HG02571 (cell line): ENCODE results near the gene IPO13.

Experiments
- ATAC-seq: cut with Tn5 transposase; IDR thresholded peaks from one replicate; pipeline ENCODE4 v1.9.1; 2021; ENCODE audit warnings: mild to moderate bottlenecking, moderate library complexity; ENCODE audit not compliant: unreplicated experiment

The IPO13 gene

DNA sequence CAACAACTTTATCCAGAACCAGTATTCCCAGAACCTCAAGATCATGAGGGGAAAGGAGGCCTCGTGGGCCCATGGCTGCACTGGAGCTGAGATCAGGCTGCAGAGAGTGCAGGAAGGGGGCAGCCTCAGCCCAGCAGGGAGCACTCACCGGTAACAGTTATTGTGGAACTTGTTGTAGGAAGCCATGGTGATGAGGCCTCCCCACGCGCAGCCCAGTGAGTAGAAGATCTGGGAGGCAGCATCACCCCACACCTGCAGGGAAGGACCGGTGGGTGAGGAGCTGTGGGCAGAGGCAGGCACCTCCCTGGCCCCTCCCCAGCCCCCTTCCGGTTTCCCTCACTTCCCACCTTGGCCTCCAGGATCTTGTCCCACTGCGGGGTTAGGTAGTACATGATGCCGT lies 55.4 kb downstream of the IPO13 start:
- no peak for ATAC-seq

DNA sequence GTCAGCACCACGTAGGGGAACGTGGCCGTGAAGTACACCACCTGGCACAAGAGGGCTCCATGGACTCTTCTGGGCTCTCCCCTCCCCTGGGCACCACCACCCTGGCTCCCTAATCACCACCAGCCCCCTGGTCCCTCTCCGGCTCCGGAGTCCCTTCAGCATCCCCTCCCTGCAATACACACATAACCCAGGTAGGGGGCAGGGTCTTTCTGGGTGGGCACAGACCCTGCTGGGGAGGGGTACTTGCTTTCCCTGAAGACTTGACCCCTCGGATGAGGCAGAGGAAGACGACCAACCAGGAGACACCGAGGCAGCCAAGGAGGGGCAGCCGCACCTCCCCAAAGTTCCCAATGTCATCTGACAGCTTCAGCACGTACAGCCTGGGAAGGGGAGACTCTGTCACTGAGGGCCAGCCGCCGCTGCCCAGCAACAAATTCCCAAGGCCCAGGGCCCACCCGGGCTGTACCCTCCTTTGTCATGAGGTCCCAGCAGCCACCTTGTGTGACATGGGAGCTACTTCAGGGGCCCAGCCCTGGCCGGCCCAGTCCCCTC lies 55.9 kb downstream of the IPO13 start:
- ATAC-seq, result no peak

DNA sequence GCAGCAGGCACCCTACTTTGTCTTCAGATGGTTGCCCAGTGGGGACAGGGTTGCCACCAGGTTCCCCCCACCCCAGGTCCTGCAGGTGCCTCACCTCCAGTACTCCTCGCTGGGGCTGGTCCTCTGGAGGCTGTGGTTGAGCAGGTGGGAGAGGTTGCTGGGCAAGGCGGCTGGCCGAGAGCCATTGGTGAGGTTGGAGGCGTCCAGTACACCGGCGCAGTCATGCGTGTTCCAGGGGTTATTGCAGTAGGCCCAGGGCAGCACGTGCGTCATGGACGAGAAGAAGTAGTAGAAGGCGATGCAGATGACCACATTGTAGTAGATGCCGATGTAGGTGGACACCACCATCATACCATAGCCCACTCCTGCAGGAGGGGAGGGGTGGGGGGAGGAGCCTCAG lies 61.5 kb downstream of the IPO13 start:
- ATAC-seq, result no peak

DNA sequence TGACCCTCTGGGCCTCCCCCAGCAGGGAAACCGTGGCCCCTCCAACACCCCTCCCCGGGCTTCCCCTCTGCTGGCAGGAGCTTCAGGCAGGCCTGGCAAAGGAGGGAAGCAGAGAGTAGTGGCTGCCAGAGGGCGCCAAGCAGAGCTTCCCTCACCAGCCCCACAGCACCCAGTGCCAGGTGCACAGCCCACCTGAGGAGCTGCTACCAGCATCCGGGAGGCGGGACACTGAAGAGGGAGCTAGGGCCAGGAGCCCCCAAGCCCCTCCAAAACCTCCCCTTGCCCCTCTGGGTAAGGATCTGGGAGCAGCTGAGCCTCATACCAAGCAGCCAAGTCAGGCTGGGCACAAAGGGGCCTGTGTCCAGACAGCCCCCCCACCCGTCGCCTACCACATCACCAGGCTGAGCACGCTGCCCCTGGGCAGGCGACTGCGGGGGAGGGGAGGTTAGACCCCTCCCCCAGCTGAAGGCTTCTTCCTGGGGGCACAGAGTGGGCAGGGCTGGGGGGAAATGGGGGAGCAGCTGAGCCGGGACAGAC lies 64.3 kb downstream of the IPO13 start:
- ATAC-seq, result no peak

DNA sequence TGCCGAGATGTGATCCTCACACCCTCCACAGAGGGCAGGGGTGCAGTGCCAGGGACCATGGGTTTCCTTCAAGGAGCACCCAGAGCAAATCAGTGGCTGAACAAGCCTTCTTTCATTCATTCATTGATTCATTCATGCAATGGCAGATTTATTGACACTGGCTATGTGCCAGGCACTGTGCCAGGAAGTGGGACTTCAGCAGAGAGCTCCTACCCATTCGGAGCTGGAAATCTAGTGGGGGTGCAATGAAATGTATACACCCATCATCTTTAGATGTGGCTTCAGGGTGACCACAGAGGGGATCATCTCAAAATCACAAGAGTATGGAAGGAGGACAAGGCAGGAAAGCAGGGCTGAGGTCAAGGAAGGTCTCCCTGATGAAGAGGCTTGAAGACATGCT lies 65.7 kb downstream of the IPO13 start:
- no peak for ATAC-seq

DNA sequence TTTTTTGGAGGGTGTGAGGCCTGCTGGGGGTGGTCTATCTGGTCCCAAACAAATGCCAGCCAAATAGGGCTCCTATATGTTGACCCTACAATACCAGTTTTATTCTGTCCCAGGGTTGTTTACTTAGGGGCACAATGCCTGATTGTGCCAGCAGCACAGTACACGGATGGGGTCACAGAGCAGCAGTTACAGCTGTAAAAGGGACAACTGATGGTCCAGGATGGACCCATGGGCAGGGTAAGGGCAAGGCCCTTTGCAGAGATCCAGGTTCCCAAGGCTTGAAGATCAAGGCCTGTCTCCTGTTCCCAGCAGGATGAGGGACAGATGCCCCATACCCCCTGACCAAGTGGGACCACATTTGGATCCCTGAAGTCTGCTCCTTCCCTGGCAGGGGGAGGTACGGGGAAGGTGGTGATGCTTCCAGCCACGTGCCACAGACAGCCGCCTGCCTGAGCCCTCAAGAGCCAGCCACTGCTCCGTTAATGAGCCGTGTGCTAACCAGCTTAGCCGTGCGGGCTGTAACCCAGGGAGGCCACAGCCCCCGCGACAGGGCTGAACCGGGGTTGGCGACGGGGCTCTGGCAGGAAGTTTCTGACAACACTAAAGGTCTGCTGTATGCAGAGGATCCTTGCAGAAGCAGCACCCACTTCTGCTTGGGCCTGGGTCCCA lies 66.3 kb downstream of the IPO13 start:
- no peak for ATAC-seq

DNA sequence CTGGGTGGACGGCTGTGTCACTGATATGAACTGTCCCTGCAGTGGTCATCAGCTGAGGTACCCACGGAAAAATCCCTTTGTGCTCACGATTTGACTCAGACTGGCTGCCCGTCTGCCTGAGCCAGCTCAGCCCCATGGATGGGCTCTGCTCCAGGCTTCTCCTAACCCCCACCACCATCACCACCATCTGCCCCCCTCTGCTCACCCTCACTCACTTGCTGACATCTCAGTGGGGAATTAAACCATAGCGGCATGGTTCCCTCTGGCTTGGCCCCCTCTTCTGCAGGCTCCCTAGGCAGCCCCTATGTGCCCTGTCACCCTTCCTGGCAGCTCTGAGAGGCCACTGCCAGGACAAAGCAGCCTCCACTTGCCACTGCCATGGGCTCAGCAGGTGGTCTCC lies 67.2 kb downstream of the IPO13 start:
- no peak for ATAC-seq

DNA sequence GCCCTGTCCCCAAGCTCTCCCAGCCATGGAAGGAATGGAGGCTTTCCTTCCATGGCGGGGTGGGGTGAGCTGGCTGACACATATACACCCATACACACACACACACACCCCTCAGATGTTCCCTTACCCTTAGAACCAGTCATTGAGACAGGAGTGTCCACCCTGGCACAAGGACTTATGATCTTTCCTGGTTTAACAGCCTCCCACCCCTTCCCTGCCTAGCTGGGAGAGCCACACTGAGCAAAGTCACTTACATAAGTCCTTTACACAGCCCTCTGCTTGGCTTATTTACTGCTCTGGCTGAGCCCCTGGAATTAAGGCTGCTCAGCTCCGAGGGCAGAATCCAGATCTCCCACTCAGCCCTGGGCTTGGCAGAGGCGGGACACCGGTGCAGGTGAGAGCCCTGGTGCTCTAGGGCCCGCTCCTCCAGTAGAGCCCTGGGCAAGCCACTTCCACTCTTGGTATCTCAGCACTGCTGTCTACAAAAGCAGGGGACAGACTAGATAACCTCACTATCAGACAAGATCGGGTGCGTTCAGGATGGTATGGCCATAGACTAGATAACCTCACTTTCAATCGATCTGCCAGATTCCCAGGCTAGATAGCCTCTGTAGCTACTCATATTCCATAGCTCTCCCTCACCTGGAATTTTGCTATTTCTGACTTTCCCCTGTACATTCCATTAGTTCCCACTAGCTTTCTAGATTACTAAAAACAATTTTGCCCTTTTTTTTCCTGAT lies 67.8 kb downstream of the IPO13 start:
- ATAC-seq, result no peak

DNA sequence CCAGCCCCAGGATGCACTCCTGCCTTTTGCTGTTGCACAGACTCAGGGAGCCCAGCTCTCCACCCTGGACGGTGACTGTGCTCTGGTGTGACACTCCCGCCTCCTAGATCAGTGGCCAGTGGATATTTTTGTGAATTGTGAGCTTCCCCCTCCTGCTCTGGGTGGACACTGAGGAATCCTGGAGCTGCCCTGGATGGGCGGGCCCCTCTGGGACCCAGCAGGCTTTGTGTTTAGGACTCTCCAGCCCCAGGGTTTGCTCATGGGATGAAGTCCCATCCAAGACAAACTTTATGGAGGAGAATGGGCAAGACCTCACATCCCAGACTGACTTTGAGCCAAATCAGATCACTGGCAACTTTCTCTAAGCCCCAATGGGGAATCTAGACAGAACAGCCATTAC lies 68.5 kb downstream of the IPO13 start:
- ATAC-seq, result no peak

DNA sequence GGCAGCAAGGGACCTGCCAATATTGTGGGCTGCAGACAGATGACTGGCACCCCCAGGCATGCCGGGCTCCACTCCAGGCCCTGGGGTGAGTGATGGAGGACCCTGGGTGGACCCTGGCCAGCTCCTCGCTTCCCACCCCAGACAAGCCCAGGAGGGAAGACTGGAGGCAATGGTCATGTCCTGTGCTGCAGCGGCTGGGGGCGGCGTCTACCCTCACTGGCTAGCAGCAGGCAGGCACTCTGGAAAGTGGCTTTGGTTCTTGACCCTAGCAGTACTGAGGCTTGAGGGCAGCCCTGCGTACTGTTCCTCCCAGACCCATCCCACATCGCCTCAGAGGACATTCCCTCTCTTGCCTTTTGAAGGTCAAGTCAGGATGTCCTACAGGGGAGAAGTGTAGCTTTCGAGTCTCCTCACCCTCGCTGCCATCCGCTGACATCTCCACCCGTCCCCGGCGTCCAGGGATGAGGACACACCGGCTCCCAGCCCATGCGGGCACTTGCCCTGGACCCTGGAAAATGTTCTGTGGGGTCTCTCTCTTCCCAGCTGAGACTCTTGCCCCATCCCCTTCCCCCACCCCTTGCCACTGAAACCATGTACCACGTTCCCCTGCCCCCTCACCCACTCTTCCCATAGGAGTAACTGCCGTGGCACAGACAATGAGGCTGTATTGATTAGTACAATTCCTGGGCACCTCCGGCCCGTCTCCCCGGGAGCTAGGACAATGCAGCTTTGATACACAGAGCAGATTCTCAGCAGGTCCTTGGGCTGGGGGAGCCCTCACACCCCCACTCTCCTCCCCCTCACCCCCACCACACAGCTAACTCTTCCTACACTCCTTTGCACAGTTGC lies 69.5 kb downstream of the IPO13 start:
- ATAC-seq, result no peak

DNA sequence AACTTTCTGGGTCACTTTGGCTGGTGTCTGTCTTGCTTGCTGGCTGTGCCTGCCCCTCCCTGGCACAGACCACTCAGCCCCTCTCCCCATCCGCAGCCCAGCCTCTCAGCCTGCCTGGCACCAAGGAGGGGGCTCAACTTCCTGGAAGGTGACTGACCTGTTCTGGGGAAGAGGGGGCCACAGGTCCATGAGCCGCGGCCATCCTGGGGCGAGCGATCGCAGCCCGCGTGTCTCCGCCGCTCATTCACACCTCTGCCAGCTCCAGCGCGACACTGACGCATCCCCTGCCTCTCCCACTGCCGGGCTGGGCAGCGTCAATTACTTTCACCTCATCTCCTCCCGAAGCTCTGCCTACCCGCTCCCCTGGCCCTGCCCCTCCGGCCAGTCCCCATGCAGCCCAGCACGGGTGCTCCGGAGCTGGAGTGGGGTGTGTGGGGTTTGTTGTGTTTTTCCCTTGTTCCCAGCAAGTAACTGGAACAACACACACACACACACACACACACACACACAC lies 70.2 kb downstream of the IPO13 start:
- no peak for ATAC-seq
